GM21528 (cell line): ENCODE measurements around the gene COA6.
"Not testable (repeated sequence)": the region's sequence is repeated elsewhere in the genome, so short reads cannot be mapped to it uniquely, and the experiment has no call there.

ENCODE experiments used
- ATAC-seq: cut with Tn5 transposase; IDR thresholded peaks from one replicate; pipeline ENCODE4 v1.9.1; 2021; ENCODE audit warnings: mild to moderate bottlenecking, moderate library complexity; ENCODE audit not compliant: unreplicated experiment, low FRiP score

Gene COA6

DNA sequence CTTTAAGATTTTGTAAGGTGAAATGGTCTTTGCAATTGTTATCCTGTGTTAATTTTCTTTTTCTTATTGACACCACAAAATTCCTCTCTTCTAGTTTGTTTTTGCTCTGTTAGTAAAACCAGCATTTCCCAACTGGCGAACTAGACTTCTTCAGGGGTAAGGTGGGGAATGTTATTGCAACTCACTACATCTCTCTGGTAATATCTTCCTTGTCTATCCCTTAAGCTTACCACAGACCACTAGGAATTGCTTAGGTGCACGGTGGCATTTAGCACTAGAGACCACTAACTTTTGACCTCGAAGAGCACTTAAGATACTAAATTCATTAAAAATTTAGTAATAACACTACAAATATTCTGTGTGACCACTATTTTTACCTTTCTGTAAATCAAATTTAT, 4.2 kb upstream of the COA6 start:
- ATAC-seq, result no peak

GRCh38 chr1:234369784-234370183, 3.5 kb upstream of the COA6 start:
- no peak for ATAC-seq

GRCh38 chr1:234371414-234371813, 1.8 kb upstream of the COA6 start:
- ATAC-seq, result no peak

- ATAC-seq, result no peak
These were observed 1.1 kb upstream of the COA6 start for GRCh38 chr1:234372011-234372757.

GRCh38 chr1:234373959-234374254, 651 bp downstream of the COA6 start:
- no peak for ATAC-seq

- ATAC-seq, result no peak
These were observed 2.4 kb downstream of the COA6 start for GRCh38 chr1:234375672-234376071.

- ATAC-seq, result not testable (repeated sequence)
These were observed 6.4 kb downstream of the COA6 start for GRCh38 chr1:234379591-234380109.

DNA sequence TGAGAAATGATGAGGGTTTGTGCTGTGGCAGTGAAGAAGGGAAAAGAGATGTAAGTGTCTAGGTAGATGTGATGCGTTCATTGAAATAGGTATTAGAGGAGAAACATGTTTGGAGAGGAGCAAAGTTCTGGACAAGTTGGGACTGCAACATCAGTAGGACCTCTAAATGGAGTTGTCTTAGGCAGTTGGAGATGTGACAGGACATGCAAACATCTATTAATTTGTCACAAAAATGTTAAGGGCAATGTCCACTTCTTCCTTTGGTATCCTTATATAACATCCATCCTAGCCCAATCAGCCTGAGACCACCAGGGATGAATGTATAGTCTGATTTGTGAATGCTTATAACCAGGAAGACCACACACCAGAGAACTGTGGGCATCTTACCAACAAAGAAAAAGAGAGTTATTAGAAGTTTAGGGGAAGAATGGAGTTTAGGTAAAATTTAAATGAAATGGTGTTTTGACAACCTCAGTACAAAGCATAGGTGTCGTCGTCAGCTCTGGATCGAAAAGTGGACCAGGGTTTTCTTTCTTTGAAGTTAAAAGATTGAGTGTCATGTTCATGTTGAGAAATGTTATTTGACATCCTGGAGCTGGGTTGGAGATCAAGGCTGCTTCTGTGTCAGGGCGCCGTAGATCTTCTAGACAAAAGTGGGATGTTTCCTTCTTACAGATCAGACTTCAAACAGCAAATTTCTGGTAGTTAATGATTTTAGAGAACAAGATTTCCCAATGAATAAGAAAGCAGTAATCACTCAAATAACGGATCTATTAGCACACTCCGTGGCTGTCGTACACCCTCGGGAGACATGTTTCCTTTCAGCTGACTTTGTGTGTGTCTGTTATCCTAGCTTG, 8.7 kb downstream of the COA6 start:
- no peak for ATAC-seq

- no peak for ATAC-seq
These were observed 12.9 kb downstream of the COA6 start for GRCh38 chr1:234386122-234386521.

DNA sequence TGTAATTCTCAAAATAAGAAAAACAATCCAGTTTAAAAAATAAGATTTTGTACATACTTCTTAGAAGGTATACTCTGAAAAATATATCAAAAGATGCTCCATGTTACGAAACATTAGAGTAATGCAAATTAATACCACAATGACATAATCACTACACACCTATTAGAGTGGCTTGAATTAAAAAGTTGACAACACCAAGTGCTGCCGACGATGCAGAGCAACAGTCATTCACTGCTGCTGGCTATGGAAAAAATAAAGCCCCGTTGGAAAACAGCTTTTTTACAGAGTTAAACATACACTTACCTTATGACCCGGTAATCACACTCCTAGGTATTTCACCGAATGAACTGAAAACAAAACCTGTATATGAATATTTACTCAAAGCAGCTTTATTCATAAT, 14.8 kb downstream of the COA6 start:
- ATAC-seq, result no peak

DNA sequence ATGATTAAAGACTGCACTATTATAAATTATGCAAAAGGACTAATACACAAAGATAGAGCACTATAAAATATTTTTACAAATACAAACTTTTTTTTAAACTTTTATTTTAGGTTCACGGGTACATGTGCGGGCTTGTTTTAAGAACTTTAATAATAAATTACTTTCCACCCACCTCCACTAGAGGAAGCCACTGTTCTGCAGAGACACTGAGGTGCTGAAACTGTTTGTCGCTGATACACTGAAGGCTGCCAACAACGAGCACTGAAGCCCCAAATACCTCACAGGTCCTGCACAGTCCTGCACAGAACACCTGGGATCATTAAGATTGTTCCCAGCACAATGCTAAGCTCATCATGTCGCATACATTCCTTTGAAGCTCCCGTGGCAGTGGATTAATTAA, 19.9 kb downstream of the COA6 start:
- no peak for ATAC-seq

- ATAC-seq, result no peak
These were observed 22.0 kb downstream of the COA6 start for GRCh38 chr1:234395297-234395696.

DNA sequence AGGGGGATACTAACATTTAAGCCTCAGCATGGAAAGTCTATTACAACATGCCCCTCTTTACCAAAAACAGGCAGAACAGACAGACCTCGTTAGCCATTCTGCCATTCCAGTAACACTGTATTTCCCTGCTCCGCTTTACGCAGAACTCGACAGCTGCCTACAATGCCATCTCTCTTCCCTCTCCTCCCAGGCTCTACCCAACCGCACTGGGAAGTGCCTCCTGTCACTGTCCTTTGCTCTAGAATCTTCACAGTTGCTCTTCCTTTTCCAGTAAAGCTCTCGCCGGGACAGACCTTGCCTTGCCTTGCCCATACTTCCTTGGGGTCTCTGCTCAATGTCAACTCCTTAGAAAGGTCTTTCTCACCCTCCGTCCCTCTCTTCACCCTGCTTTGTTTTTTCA, 22.8 kb downstream of the COA6 start:
- no peak for ATAC-seq

DNA sequence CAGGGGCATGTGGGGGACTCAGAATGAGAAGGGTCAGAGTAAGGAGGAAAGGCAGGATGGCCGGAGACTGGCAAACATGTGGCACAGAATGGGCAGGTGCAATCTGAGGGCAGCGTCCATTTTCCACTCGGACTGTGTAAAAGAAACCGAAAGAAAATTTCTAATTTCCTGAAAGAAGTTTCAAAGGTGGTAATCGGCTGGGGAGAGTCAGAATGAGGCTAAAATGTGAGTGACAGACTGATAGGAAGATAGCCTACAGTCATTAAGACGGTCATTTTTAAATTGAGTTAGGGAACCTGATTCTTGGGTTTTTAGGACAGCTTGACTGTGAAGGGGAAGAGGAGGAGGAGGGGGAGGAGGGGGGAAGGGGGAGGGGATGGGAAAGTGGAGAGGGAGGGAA, 23.6 kb downstream of the COA6 start:
- no peak for ATAC-seq

DNA sequence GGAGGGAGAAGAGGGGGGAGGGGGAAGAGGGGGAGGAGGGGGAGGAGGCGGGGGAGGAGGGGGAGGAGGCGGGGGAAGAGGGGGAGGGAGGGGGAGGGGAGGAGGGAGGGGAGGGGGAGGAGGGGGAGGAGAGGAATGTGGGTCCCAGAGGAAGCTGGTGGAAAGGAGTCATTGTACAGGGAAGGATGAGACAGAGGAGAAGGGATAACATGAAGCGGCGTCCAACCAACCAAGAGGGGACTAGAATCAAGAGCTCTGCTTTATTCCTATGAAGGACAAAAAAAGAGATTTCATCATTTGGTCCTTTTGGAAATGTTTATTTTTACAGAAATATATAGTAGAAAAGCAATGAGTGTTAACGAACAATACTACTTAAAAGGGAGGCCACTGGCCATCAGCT, 24.5 kb downstream of the COA6 start:
- ATAC-seq, result no peak

- ATAC-seq, result peak; percentile 52
These were observed 25.7 kb downstream of the COA6 start for GRCh38 chr1:234398849-234399381.

DNA sequence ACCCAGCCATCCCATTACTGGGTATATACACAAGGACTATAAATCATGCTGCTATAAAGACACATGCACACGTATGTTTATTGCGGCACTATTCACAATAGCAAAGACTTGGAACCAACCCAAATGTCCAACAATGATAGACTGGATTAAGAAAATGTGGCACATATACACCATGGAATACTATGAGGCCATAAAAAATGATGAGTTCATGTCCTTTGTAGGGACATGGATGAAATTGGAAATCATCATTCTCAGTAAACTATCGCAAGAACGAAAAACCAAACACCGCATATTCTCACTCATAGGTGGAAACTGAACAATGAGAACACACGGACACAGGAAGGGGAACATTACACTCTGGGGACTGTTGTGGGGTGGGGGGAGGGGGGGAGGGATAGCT, 26.3 kb downstream of the COA6 start:
- ATAC-seq, result not testable (repeated sequence)

- ATAC-seq, result peak; percentile 53
These were observed 27.5 kb downstream of the COA6 start for GRCh38 chr1:234400773-234401172.

DNA sequence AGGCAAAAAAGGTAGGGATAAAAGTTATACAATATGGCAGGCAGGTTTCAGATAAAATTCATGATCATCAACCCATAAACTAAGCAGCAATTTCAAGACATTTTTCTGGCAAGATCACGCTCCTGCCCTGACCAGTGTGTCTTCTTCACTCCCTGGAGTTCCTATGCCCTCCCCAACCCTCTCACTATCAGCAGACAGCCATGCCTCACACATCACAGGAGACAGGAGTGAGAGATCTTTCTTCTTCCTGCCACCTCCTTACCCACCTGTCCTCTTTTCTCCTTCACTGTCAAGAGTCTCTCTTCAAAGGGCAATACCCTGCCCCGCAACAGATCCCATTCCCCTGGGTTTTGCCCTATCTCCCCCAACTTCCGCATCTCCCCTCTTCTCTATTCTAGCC, 28.4 kb downstream of the COA6 start:
- ATAC-seq, result no peak

- ATAC-seq, result no peak
These were observed 29.7 kb downstream of the COA6 start for GRCh38 chr1:234402939-234403338.

GRCh38 chr1:234405676-234406075, 32.4 kb downstream of the COA6 start:
- ATAC-seq, result no peak

GRCh38 chr1:234406871-234407270, 33.6 kb downstream of the COA6 start:
- no peak for ATAC-seq
